ENCODE results near the gene PRKAG3. TPM values are rescaled to one million over a fixed set of nuclear protein-coding genes. Genes with fewer than 3 reads are reported as not detected.

Gene PRKAG3
- total RNA-seq, 4 donors from 2014 or later = not detected

DNA sequence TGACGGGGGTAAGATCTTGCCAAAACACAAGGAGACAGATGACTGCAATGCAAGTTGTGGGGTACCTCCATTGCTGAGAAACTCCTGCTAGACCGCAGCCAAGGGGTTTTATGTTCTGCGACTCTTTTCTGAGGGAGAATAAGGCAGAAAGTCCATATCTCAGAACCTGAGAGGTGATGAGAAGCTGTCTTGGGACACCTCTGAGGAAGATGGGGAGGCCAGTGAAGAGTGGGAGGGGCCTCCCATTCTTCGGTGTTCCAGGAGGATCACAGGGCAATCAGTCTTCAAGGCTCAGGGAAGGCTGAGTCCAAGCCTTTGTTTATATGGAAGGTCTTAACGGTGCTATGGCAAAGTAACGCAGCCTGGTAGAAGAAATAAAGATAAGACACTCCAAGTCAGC lies 31.6 kb downstream of the PRKAG3 start:
- no peak for TF ChIP-seq POLR2A (IDR thresholded peaks at IDR 0.05)
- Histone ChIP-seq H3K27me3 (no peaks in the 10 kb centered on the region), H3K27ac (no peak overlapping the region), H3K4me3 (no peak overlapping the region), H3K4me1 (peaks cover 0 to 10% (median 4%) of the 10 kb centered on the region in 3 donors), H3K36me3 (no peaks in the 10 kb centered on the region), H3K9me3 (peaks cover 0 to 8% (median 0%) of the 10 kb centered on the region in 3 donors)
- intact Hi-C loops (cut with DNase I) = no loop called here
- WGBS, 2 donors = 46 to 66% methylated on average over 6 of the region's 6 CpGs
- no peak for DNase-seq

DNA sequence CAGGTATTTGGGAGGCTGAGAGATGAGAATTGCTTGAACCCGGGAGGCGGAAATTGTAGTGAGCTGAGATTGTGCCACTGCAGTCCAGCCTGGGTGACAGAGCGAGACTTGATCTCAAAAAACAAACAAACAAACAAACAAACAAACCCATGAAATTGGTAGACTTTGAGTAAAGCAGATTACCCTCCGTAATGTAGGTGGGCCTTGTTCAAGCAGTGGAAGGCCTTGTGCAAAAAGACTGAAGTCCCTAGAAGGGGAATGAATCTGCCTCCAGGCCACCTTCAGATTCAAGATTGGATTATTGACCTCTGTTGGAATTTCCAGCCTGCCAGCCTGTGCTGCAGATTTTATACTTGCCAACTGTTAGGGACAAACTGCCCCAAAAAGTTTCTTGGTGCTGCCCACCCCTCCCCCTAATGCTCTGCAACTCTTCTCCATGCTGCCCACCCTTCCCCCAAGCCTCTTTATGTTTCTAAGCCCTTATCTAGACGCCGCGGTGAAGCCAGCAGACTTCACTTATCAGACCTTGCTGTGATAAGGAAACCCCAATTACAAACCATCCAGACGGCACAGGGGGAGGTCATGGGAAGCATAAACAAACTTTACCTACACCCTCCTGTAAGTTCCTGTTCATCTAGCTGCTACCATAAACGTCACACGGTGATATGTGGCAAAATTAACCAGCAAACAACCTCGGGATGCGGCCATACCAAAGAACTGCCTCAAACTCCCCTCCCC lies 32.7 kb downstream of the PRKAG3 start:
- Histone ChIP-seq H3K4me3 (no peak overlapping the region), H3K27me3 (no peaks in the 10 kb centered on the region), H3K36me3 (no peaks in the 10 kb centered on the region), H3K27ac (no peak overlapping the region), H3K9me3 (no peaks in the 10 kb centered on the region), H3K4me1 (peaks cover 0 to 10% (median 4%) of the 10 kb centered on the region in 3 donors)
- WGBS, 2 donors = 67 to 68% methylated on average over 12 of the region's 12 CpGs
- no peak for DNase-seq
- intact Hi-C loops (cut with DNase I) = no loop called here
- TF ChIP-seq, protein P1, sequence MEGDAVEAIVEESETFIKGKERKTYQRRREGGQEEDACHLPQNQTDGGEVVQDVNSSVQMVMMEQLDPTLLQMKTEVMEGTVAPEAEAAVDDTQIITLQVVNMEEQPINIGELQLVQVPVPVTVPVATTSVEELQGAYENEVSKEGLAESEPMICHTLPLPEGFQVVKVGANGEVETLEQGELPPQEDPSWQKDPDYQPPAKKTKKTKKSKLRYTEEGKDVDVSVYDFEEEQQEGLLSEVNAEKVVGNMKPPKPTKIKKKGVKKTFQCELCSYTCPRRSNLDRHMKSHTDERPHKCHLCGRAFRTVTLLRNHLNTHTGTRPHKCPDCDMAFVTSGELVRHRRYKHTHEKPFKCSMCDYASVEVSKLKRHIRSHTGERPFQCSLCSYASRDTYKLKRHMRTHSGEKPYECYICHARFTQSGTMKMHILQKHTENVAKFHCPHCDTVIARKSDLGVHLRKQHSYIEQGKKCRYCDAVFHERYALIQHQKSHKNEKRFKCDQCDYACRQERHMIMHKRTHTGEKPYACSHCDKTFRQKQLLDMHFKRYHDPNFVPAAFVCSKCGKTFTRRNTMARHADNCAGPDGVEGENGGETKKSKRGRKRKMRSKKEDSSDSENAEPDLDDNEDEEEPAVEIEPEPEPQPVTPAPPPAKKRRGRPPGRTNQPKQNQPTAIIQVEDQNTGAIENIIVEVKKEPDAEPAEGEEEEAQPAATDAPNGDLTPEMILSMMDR (IDR thresholded peaks at IDR 0.05) = no peak
- TF ChIP-seq POLR2A (IDR thresholded peaks at IDR 0.05) = no peak

DNA sequence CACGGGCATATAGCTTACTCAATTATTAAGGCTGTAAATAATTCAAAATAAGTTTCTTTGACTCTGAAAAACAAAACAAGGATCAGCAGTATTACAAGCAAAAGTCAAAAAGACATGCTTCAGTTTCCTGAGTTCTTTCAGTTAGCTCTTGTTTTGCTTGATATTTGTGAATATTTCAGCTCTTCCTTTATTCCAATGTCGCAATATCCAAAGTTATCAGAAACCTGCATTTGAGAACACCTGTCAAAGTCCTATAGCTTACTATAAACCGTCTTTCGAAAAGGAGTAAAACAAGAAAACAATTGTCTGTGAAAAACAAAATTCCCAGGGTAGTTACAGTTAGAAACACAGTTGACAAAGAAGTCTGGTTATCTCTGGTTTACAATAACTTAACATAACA lies 34.9 kb downstream of the PRKAG3 start:
- WGBS, 2 donors = 88 to 89% methylated on average over 4 of the region's 4 CpGs
- no peak for TF ChIP-seq POLR2A (IDR thresholded peaks at IDR 0.05)
- TF ChIP-seq, protein P1 (IDR thresholded peaks at IDR 0.05) = no peak
- Histone ChIP-seq H3K27ac (no peak overlapping the region), H3K4me1 (peaks cover 0 to 10% (median 0%) of the 10 kb centered on the region in 3 donors), H3K4me3 (no peak overlapping the region), H3K27me3 (no peaks in the 10 kb centered on the region), H3K9me3 (no peaks in the 10 kb centered on the region), H3K36me3 (no peaks in the 10 kb centered on the region)
- intact Hi-C loops (cut with DNase I) = no loop called here
- no peak for DNase-seq

DNA sequence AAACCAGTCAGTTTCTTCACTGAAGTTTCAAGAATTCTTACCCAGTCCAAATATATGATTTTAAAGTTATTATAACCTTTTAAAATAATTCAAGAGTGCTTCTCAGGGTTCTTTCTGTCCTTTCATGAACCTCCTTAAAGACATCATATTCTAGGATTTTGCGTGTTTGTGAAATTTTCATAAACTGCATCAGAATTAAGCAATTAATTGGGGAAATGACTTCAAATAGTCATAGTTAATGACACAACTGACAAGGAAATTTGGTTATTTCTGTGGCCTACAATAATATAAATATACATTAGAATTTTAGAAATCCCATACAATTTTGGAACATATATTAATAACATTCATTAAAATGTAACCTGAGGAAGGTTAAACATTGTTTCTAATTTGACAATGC lies 39.2 kb downstream of the PRKAG3 start:
- H3K9me3 ChIP-seq = no peaks in the 10 kb centered on the region
- intact Hi-C loops (cut with DNase I) = no loop called here
- TF ChIP-seq, protein P1 (IDR thresholded peaks at IDR 0.05) = no peak
- no peak for TF ChIP-seq POLR2A (IDR thresholded peaks at IDR 0.05)
- no peak overlapping the region for H3K27ac ChIP-seq
- H3K4me1 ChIP-seq = peaks cover 0 to 16% (median 0%) of the 10 kb centered on the region in 3 donors
- no peak overlapping the region for H3K4me3 ChIP-seq
- no peaks in the 10 kb centered on the region for H3K27me3 ChIP-seq
- 90 to 94% methylated on average over 1 of the region's 1 CpG for WGBS, 2 donors
- no peak for DNase-seq
- H3K36me3 ChIP-seq = no peaks in the 10 kb centered on the region

DNA sequence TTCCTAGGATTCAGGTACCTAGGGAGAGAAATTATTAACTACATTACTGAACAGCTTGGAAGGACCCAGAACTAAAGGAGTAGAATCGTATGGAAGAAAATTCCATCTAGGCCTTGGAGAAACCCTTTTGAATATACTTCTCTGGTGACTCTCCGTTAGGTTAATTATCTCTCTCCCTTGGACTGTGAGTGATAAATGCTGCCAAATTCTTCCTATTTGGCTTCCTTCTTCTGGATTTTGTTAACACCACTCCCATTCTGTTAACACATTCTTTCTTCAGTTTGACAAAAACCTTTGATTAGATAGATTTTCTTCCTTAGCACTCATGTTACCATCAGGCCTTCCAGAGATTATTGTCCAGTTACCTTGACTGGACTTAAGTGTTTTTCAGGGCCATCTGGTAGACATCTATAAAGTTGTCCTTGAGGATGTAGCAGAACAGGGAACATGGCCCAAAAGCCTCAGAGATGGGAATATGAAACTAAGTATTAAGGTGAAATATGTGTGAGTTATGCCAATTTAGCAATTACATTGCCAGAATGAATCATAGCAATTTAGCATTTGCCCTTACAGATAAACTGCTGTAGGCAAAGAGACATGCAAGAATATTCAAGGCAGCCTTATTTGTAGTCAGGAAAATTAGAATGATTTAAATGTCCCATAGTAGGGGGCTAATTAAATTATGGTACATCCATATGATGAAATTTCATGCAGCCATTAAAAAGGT lies 42.9 kb downstream of the PRKAG3 start:
- 62 to 76% methylated on average over 2 of the region's 2 CpGs for WGBS, 2 donors
- no peak overlapping the region for H3K4me3 ChIP-seq
- peak overlapping the region in 2 of 4 donors; percentile 10 to 42 for H3K27ac ChIP-seq
- intact Hi-C loops (cut with DNase I) = no loop called here
- TF ChIP-seq, protein P1 (IDR thresholded peaks at IDR 0.05) = no peak
- no peak for TF ChIP-seq POLR2A (IDR thresholded peaks at IDR 0.05)
- H3K9me3 ChIP-seq = no peaks in the 10 kb centered on the region
- H3K36me3 ChIP-seq = no peaks in the 10 kb centered on the region
- H3K27me3 ChIP-seq = no peaks in the 10 kb centered on the region
- no peak for DNase-seq
- peaks cover 0 to 26% (median 0%) of the 10 kb centered on the region in 3 donors for H3K4me1 ChIP-seq

All from esophagus squamous epithelium (tissue), 5 donors.